Measurements from ENCODE around the gene SLC22A4. TPM values are rescaled to one million over a fixed set of nuclear protein-coding genes. Genes with fewer than 3 reads are reported as not detected.

SLC22A4 gene
- total RNA-seq, 1 donor from 2014 or later = 1.6 TPM

GRCh38 chr5:132392978-132393825 lies 99.0 kb downstream of the SLC22A4 start:
- ATAC-seq (ENCODE audit: poor library complexity) (no peak), DNase-seq (no peak)
- intact Hi-C loops (cut with DNase I) = no loop called here

Small RNAs within 50 kb of the gene (microRNA-seq; reads per million reads assigned to microRNA genes)
- gene MIR3936 = not detected

Other genes with a start within 250 kb of the SLC22A4 start
- gene IL3, start 233.7 kb upstream of the SLC22A4 start, total RNA-seq = not detected
- gene CSF2, start 220.6 kb upstream of the SLC22A4 start, total RNA-seq = not detected
- 77.2 TPM for gene P4HA2, start 66.5 kb upstream of the SLC22A4 start, total RNA-seq
- gene PDLIM4, start 36.7 kb upstream of the SLC22A4 start, total RNA-seq = 5.2 TPM
- 22.7 TPM for gene SLC22A5, start 75.3 kb downstream of the SLC22A4 start, total RNA-seq
- 12.5 TPM for gene IRF1, start 196.4 kb downstream of the SLC22A4 start, total RNA-seq
- not detected for gene IL5, start 249.1 kb downstream of the SLC22A4 start, total RNA-seq